ENCODE data around the gene ZNF865.

The ZNF865 gene

GRCh38 chr19:55602104-55603001 is 3.1 kb upstream of the ZNF865 start:
- TF ChIP-seq CSRNP3 (CRISPR knock-in tag; IDR thresholded peaks at IDR 0.05), result no peak
- no peak for TF ChIP-seq ZNF70 (CRISPR knock-in tag; IDR thresholded peaks at IDR 0.05)
- no peak for TF ChIP-seq CREB5 (CRISPR knock-in tag; IDR thresholded peaks at IDR 0.05; ENCODE audit: low read depth)
- TF ChIP-seq GLIS3 (CRISPR knock-in tag; IDR thresholded peaks at IDR 0.05), result no peak
- TF ChIP-seq POU6F1 (CRISPR knock-in tag; IDR thresholded peaks at IDR 0.05; ENCODE audit: borderline replicate concordance, low read depth), result no peak
- no peak for TF ChIP-seq ZNF565 (CRISPR knock-in tag; conservative IDR thresholded peaks at IDR 0.05; ENCODE audit: low read depth)
- no peak for TF ChIP-seq RARB (CRISPR knock-in tag; IDR thresholded peaks at IDR 0.05)
- no peak for TF ChIP-seq PATZ1 (CRISPR knock-in tag; IDR thresholded peaks at IDR 0.05; ENCODE audit: borderline replicate concordance)
- TF ChIP-seq ZFP3 (CRISPR knock-in tag; IDR thresholded peaks at IDR 0.05), result no peak
- TF ChIP-seq ISL1 (CRISPR knock-in tag; IDR thresholded peaks at IDR 0.05), result no peak
- no peak for TF ChIP-seq OSR1 (CRISPR knock-in tag; IDR thresholded peaks at IDR 0.05)
- TF ChIP-seq ARNTL (CRISPR knock-in tag; IDR thresholded peaks at IDR 0.05; ENCODE audit: borderline replicate concordance, low read depth), result no peak
- no peak for TF ChIP-seq BACH2 (CRISPR knock-in tag; IDR thresholded peaks at IDR 0.05; ENCODE audit: borderline replicate concordance)
- no peak for TF ChIP-seq PPARA (CRISPR knock-in tag; IDR thresholded peaks at IDR 0.05; ENCODE audit: borderline replicate concordance)
- no peak for TF ChIP-seq ZC3H10 (CRISPR knock-in tag; IDR thresholded peaks at IDR 0.05)
- no peak for TF ChIP-seq TSHZ2 (CRISPR knock-in tag; IDR thresholded peaks at IDR 0.05)
- no peak for TF ChIP-seq ZFP30 (CRISPR knock-in tag; IDR thresholded peaks at IDR 0.05)
- no peak for TF ChIP-seq CSDC2 (CRISPR knock-in tag; IDR thresholded peaks at IDR 0.05)
- no peak for ATAC-seq

- ATAC-seq, result no peak
- TF ChIP-seq ZFP30 (CRISPR knock-in tag; IDR thresholded peaks at IDR 0.05) (no peak), RARB (CRISPR knock-in tag; IDR thresholded peaks at IDR 0.05) (no peak), POU6F1 (CRISPR knock-in tag; IDR thresholded peaks at IDR 0.05; ENCODE audit: borderline replicate concordance, low read depth) (no peak), GLIS3 (CRISPR knock-in tag; IDR thresholded peaks at IDR 0.05) (no peak), ARNTL (CRISPR knock-in tag; IDR thresholded peaks at IDR 0.05; ENCODE audit: borderline replicate concordance, low read depth) (no peak), ZFP3 (CRISPR knock-in tag; IDR thresholded peaks at IDR 0.05) (no peak), CREB5 (CRISPR knock-in tag; IDR thresholded peaks at IDR 0.05; ENCODE audit: low read depth) (no peak), ZNF565 (CRISPR knock-in tag; conservative IDR thresholded peaks at IDR 0.05; ENCODE audit: low read depth) (no peak), ZNF70 (CRISPR knock-in tag; IDR thresholded peaks at IDR 0.05) (no peak), BACH2 (CRISPR knock-in tag; IDR thresholded peaks at IDR 0.05; ENCODE audit: borderline replicate concordance) (no peak), PATZ1 (CRISPR knock-in tag; IDR thresholded peaks at IDR 0.05; ENCODE audit: borderline replicate concordance) (no peak), ESRRG (CRISPR knock-in tag; IDR thresholded peaks at IDR 0.05) (no peak), TSHZ2 (CRISPR knock-in tag; IDR thresholded peaks at IDR 0.05) (no peak)
These were observed 2.3 kb upstream of the ZNF865 start for GRCh38 chr19:55603115-55603514.
